ENCODE measurements around the gene NAT10. TPM values are rescaled to one million over a fixed set of nuclear protein-coding genes. Genes with fewer than 3 reads are reported as not detected.

NAT10 gene
- total RNA-seq, 1 experiment from 2014 or later, result 75.5 TPM

DNA sequence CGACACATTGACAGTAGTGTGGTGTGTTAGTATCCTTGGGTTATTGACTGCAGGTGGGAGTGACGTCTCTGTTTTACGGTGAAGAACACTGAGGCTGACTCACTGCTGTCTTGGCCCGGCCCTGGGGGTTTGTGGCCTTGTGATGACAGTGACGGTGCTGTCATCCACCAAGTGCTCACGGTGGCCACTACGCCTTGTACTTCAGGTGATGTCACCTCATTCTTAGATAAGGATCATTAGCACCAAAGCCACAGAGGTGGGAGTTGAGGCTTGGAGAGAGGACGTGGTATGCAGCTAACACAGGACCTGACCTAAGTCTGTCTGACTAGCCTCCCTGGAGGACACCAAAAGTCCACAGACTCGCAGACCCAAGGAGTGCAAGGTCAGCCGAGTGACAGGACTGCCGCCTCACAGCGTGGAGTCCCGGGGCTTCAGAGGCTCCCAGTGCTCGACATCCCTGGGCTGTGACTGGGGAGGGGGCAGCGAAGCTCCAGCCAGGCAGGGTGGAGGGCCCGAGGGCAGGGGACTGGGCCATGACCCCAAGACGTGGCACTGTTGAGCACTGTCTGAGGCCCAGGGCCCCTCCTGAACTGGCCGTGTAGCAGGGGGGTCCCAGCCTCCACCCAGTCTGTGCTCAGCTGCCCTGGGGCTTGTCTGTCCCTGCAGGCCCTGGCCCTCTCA lies 56.5 kb downstream of the NAT10 start:
- no peaks in the 10 kb centered on the region for H3K9me3 Mint-ChIP-seq
- no peak overlapping the region for H3K27ac Mint-ChIP-seq
- CTCF ChIA-PET, result interaction anchor here (1.0 to 1.6 kb wide), 5 partner anchors 12 to 351 kb away, joined by 3 to 8 read pairs (median 3); partner anchors contain the start of gene ELF5

More for the DNA sequence above, 56.5 kb downstream of the NAT10 start:
- DNase-seq (ENCODE audit: low spot score), result no peak
- POLR2A ChIA-PET, result no interaction called here
- Mint-ChIP-seq H3K4me1 (no peaks in the 10 kb centered on the region), H3K4me3 (no peak overlapping the region), H3K36me3 (no peaks in the 10 kb centered on the region), H3K27me3 (ENCODE audit: low read depth) (no peaks in the 10 kb centered on the region; the same call in 1 of the 2 replicates)
- no peak for ATAC-seq
- TF ChIP-seq ZNF219 (CRISPR knock-in tag; IDR thresholded peaks at IDR 0.05; ENCODE audit: borderline replicate concordance) (no peak), RORB (CRISPR knock-in tag; IDR thresholded peaks at IDR 0.05) (no peak), TEAD1 (CRISPR knock-in tag; IDR thresholded peaks at IDR 0.05) (no peak), ZNF423 (CRISPR knock-in tag; IDR thresholded peaks at IDR 0.05) (no peak), SOX15 (CRISPR knock-in tag; IDR thresholded peaks at IDR 0.05) (no peak), NFE2L1 (CRISPR knock-in tag; IDR thresholded peaks at IDR 0.05) (no peak), ZNF416 (CRISPR knock-in tag; IDR thresholded peaks at IDR 0.05) (no peak), FOXP1 (CRISPR knock-in tag; IDR thresholded peaks at IDR 0.05; ENCODE audit: borderline replicate concordance) (no peak), SMAD4 (CRISPR knock-in tag; IDR thresholded peaks at IDR 0.05) (no peak), SMAD3 (CRISPR knock-in tag; IDR thresholded peaks at IDR 0.05; ENCODE audit: borderline replicate concordance) (no peak), HMGA2 (CRISPR knock-in tag; IDR thresholded peaks at IDR 0.05) (no peak), TP53 (CRISPR knock-in tag; IDR thresholded peaks at IDR 0.05) (no peak)
- TF ChIP-seq, protein P1, sequence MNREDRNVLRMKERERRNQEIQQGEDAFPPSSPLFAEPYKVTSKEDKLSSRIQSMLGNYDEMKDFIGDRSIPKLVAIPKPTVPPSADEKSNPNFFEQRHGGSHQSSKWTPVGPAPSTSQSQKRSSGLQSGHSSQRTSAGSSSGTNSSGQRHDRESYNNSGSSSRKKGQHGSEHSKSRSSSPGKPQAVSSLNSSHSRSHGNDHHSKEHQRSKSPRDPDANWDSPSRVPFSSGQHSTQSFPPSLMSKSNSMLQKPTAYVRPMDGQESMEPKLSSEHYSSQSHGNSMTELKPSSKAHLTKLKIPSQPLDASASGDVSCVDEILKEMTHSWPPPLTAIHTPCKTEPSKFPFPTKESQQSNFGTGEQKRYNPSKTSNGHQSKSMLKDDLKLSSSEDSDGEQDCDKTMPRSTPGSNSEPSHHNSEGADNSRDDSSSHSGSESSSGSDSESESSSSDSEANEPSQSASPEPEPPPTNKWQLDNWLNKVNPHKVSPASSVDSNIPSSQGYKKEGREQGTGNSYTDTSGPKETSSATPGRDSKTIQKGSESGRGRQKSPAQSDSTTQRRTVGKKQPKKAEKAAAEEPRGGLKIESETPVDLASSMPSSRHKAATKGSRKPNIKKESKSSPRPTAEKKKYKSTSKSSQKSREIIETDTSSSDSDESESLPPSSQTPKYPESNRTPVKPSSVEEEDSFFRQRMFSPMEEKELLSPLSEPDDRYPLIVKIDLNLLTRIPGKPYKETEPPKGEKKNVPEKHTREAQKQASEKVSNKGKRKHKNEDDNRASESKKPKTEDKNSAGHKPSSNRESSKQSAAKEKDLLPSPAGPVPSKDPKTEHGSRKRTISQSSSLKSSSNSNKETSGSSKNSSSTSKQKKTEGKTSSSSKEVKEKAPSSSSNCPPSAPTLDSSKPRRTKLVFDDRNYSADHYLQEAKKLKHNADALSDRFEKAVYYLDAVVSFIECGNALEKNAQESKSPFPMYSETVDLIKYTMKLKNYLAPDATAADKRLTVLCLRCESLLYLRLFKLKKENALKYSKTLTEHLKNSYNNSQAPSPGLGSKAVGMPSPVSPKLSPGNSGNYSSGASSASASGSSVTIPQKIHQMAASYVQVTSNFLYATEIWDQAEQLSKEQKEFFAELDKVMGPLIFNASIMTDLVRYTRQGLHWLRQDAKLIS (CRISPR knock-in tag; IDR thresholded peaks at IDR 0.05; ENCODE audit: borderline replicate concordance), result no peak
- TF ChIP-seq, protein P2, sequence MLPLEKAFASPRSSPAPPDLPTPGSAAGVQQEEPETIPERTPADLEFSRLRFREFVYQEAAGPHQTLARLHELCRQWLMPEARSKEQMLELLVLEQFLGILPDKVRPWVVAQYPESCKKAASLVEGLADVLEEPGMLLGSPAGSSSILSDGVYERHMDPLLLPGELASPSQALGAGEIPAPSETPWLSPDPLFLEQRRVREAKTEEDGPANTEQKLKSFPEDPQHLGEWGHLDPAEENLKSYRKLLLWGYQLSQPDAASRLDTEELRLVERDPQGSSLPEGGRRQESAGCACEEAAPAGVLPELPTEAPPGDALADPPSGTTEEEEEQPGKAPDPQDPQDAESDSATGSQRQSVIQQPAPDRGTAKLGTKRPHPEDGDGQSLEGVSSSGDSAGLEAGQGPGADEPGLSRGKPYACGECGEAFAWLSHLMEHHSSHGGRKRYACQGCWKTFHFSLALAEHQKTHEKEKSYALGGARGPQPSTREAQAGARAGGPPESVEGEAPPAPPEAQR (CRISPR knock-in tag; IDR thresholded peaks at IDR 0.05), result no peak
- TF ChIP-seq, protein P3, sequence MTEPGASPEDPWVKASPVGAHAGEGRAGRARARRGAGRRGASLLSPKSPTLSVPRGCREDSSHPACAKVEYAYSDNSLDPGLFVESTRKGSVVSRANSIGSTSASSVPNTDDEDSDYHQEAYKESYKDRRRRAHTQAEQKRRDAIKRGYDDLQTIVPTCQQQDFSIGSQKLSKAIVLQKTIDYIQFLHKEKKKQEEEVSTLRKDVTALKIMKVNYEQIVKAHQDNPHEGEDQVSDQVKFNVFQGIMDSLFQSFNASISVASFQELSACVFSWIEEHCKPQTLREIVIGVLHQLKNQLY (CRISPR knock-in tag; IDR thresholded peaks at IDR 0.05), result no peak
- TF ChIP-seq, protein P4, sequence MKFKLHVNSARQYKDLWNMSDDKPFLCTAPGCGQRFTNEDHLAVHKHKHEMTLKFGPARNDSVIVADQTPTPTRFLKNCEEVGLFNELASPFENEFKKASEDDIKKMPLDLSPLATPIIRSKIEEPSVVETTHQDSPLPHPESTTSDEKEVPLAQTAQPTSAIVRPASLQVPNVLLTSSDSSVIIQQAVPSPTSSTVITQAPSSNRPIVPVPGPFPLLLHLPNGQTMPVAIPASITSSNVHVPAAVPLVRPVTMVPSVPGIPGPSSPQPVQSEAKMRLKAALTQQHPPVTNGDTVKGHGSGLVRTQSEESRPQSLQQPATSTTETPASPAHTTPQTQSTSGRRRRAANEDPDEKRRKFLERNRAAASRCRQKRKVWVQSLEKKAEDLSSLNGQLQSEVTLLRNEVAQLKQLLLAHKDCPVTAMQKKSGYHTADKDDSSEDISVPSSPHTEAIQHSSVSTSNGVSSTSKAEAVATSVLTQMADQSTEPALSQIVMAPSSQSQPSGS (CRISPR knock-in tag; IDR thresholded peaks at IDR 0.05; ENCODE audit: borderline replicate concordance, low read depth), result no peak
- TF ChIP-seq, protein P5, sequence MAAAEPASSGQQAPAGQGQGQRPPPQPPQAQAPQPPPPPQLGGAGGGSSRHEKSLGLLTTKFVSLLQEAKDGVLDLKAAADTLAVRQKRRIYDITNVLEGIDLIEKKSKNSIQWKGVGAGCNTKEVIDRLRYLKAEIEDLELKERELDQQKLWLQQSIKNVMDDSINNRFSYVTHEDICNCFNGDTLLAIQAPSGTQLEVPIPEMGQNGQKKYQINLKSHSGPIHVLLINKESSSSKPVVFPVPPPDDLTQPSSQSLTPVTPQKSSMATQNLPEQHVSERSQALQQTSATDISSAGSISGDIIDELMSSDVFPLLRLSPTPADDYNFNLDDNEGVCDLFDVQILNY (CRISPR knock-in tag; IDR thresholded peaks at IDR 0.05), result no peak
- TF ChIP-seq, protein P6, sequence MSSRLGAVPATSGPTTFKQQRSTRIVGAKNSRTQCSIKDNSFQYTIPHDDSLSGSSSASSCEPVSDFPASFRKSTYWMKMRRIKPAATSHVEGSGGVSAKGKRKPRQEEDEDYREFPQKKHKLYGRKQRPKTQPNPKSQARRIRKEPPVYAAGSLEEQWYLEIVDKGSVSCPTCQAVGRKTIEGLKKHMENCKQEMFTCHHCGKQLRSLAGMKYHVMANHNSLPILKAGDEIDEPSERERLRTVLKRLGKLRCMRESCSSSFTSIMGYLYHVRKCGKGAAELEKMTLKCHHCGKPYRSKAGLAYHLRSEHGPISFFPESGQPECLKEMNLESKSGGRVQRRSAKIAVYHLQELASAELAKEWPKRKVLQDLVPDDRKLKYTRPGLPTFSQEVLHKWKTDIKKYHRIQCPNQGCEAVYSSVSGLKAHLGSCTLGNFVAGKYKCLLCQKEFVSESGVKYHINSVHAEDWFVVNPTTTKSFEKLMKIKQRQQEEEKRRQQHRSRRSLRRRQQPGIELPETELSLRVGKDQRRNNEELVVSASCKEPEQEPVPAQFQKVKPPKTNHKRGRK (CRISPR knock-in tag; IDR thresholded peaks at IDR 0.05; ENCODE audit: borderline replicate concordance), result no peak
- TF ChIP-seq, protein P7, sequence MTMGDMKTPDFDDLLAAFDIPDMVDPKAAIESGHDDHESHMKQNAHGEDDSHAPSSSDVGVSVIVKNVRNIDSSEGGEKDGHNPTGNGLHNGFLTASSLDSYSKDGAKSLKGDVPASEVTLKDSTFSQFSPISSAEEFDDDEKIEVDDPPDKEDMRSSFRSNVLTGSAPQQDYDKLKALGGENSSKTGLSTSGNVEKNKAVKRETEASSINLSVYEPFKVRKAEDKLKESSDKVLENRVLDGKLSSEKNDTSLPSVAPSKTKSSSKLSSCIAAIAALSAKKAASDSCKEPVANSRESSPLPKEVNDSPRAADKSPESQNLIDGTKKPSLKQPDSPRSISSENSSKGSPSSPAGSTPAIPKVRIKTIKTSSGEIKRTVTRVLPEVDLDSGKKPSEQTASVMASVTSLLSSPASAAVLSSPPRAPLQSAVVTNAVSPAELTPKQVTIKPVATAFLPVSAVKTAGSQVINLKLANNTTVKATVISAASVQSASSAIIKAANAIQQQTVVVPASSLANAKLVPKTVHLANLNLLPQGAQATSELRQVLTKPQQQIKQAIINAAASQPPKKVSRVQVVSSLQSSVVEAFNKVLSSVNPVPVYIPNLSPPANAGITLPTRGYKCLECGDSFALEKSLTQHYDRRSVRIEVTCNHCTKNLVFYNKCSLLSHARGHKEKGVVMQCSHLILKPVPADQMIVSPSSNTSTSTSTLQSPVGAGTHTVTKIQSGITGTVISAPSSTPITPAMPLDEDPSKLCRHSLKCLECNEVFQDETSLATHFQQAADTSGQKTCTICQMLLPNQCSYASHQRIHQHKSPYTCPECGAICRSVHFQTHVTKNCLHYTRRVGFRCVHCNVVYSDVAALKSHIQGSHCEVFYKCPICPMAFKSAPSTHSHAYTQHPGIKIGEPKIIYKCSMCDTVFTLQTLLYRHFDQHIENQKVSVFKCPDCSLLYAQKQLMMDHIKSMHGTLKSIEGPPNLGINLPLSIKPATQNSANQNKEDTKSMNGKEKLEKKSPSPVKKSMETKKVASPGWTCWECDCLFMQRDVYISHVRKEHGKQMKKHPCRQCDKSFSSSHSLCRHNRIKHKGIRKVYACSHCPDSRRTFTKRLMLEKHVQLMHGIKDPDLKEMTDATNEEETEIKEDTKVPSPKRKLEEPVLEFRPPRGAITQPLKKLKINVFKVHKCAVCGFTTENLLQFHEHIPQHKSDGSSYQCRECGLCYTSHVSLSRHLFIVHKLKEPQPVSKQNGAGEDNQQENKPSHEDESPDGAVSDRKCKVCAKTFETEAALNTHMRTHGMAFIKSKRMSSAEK (CRISPR knock-in tag; IDR thresholded peaks at IDR 0.05; ENCODE audit: borderline replicate concordance), result no peak

Data from WTC11 (cell line).